DOHH2 (cell line): ENCODE data around the gene PRDM16.

ENCODE experiments used
- H3F3A ChIP-seq: fragments of 200-600 bp; sonication (generic), shearing (Covaris generic); 2 replicates; pipeline ENCODE4 v1.6.0; 2016; ENCODE audit warnings: antibody characterized with exemption, mild to moderate bottlenecking; ENCODE audit not compliant: control insufficient read depth, insufficient read depth
- H3K27ac ChIP-seq: fragments of 200-600 bp; sonication (generic); 2 replicates; pipeline ENCODE4 v1.5.1; 2014; ENCODE audit warnings: low read depth, mild to moderate bottlenecking, low read length, moderate library complexity
- H3K27me3 ChIP-seq: fragments of 200-600 bp; sonication (generic); 2 replicates; pipeline ENCODE4 v1.6.1; 2014; ENCODE audit warnings: mild to moderate bottlenecking, low read length, mixed read lengths; ENCODE audit not compliant: control insufficient read depth
- H3K36me3 ChIP-seq: fragments of 200-600 bp; sonication (generic); 2 replicates; pipeline ENCODE4 v1.6.1; 2014; ENCODE audit warnings: mild to moderate bottlenecking, low read length, moderate library complexity, mixed read lengths; ENCODE audit not compliant: control insufficient read depth
- H3K4me1 ChIP-seq: fragments of 200-600 bp; sonication (generic); 2 replicates; pipeline ENCODE4 v1.6.1; 2014; ENCODE audit warnings: mild to moderate bottlenecking, low read length, mixed read lengths; ENCODE audit not compliant: control insufficient read depth
- H3K4me2 ChIP-seq: fragments of 200-600 bp; sonication (generic); 2 replicates; pipeline ENCODE4 v1.6.0; 2014; ENCODE audit warnings: mild to moderate bottlenecking, low read length, moderate library complexity
- H3K4me3 ChIP-seq: fragments of 200-600 bp; sonication (generic); 2 replicates; pipeline ENCODE4 v1.5.1; 2014; ENCODE audit warnings: mild to moderate bottlenecking, low read length, mixed read lengths
- H3K79me2 ChIP-seq: fragments of 200-600 bp; sonication (generic); 2 replicates; pipeline ENCODE4 v1.6.1; 2014; ENCODE audit warnings: mild to moderate bottlenecking, low read length, mixed read lengths; ENCODE audit not compliant: control insufficient read depth
- H3K9me2 ChIP-seq: fragments of 200-600 bp; sonication (generic); replicated peaks from 2 replicates; pipeline ENCODE4 v1.6.1; 2014; ENCODE audit warnings: mild to moderate bottlenecking, low read length, mixed read lengths; ENCODE audit not compliant: control insufficient read depth
- H3K9me3 ChIP-seq: fragments of 200-600 bp; sonication (generic); 2 replicates; pipeline ENCODE4 v1.6.1; 2014; ENCODE audit warnings: antibody characterized with exemption, low read length, mixed read lengths; ENCODE audit not compliant: control insufficient read depth, insufficient read depth
- H4K20me1 ChIP-seq: fragments of 200-600 bp; sonication (generic); 2 replicates; pipeline ENCODE4 v1.6.0; 2014; ENCODE audit warnings: low read depth, mild to moderate bottlenecking, antibody characterized with exemption, low read length, moderate library complexity; ENCODE audit not compliant: control insufficient read depth, insufficient read depth
- CTCF ChIP-seq: fragments of 200-600 bp; sonication (generic); IDR thresholded peaks from one replicate; pipeline ENCODE4 v1.5.1; 2014; ENCODE audit warnings: antibody characterized with exemption, mild to moderate bottlenecking, low read depth, low read length; ENCODE audit not compliant: poor library complexity, severe bottlenecking
- EZH2phosphoT487 ChIP-seq: fragments of 200-600 bp; sonication (generic); IDR thresholded peaks from 2 replicates; pipeline ENCODE4 v1.6.1; 2017; ENCODE audit warnings: borderline replicate concordance, mild to moderate bottlenecking, antibody characterized with exemption, low read length, moderate library complexity, mixed read lengths

PRDM16 gene

DNA sequence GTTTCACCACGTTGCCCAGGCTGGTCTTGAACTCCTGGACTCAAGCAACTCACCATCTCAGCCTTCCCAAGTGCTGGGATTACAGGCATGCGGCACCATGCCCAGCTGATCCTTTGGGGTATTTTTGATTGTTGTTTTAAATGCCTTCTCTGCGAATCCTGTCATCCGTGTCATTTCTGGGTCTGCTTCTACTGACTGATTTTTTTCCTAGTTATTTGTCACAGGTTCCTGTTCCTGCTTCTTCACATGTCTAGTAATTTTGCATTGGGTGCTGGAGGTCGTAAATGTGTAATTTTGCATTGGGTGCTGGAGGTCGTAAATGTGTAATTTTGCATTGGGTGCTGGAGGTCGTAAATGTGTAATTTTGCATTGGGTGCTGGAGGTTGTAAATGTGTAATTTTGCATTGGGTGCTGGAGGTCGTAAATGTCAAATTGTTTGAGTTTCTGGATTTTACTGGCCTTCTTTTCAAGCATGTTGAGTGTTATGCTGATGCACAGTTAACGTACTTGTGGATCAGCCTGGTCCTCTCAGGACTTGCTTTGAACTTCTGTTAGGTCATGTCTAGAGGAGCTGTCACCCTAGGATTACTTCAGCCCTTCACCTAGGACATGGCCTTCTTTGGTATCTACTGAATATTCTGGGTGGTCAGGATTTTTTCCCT, 381.3 kb downstream of the PRDM16 start:
- H3K27me3 ChIP-seq, result peaks cover 4% of the 10 kb centered on the region

GRCh38 chr1:3450983-3451382, 382.0 kb downstream of the PRDM16 start:
- Histone ChIP-seq H3K79me2 (no peaks in the 10 kb centered on the region), H3K36me3 (no peaks in the 10 kb centered on the region), H3F3A (no peaks in the 10 kb centered on the region), H3K4me2 (no peak overlapping the region), H3K27me3 (peaks cover 4% of the 10 kb centered on the region), H3K9me2 (no peaks in the 10 kb centered on the region), H3K27ac (no peak overlapping the region), H3K4me1 (peaks cover 11% of the 10 kb centered on the region; the same call in 1 of the 2 replicates), H3K9me3 (0 out of 2 replicates have a peak, but pooled peaks cover 6% of the 10 kb centered on the region), H4K20me1 (0 out of 2 replicates have a peak, but pooled peaks cover 3% of the 10 kb centered on the region), H3K4me3 (no peak overlapping the region)
- TF ChIP-seq CTCF (no peak), EZH2phosphoT487 (no peak)

More for the DNA sequence above, 381.3 kb downstream of the PRDM16 start:
- 0 out of 2 replicates have a peak, but pooled peaks cover 6% of the 10 kb centered on the region for H3K9me3 ChIP-seq
- H3K4me3 ChIP-seq, result no peak overlapping the region
- TF ChIP-seq EZH2phosphoT487 (no peak), CTCF (no peak)
- 0 out of 2 replicates have a peak, but pooled peaks cover 3% of the 10 kb centered on the region for H4K20me1 ChIP-seq
- H3K4me1 ChIP-seq, result peaks cover 11% of the 10 kb centered on the region; the same call in 1 of the 2 replicates
- H3K9me2 ChIP-seq, result no peaks in the 10 kb centered on the region
- no peaks in the 10 kb centered on the region for H3K79me2 ChIP-seq
- no peak overlapping the region for H3K4me2 ChIP-seq
- no peaks in the 10 kb centered on the region for H3K36me3 ChIP-seq
- H3K27ac ChIP-seq, result no peak overlapping the region
- H3F3A ChIP-seq, result no peaks in the 10 kb centered on the region

DNA sequence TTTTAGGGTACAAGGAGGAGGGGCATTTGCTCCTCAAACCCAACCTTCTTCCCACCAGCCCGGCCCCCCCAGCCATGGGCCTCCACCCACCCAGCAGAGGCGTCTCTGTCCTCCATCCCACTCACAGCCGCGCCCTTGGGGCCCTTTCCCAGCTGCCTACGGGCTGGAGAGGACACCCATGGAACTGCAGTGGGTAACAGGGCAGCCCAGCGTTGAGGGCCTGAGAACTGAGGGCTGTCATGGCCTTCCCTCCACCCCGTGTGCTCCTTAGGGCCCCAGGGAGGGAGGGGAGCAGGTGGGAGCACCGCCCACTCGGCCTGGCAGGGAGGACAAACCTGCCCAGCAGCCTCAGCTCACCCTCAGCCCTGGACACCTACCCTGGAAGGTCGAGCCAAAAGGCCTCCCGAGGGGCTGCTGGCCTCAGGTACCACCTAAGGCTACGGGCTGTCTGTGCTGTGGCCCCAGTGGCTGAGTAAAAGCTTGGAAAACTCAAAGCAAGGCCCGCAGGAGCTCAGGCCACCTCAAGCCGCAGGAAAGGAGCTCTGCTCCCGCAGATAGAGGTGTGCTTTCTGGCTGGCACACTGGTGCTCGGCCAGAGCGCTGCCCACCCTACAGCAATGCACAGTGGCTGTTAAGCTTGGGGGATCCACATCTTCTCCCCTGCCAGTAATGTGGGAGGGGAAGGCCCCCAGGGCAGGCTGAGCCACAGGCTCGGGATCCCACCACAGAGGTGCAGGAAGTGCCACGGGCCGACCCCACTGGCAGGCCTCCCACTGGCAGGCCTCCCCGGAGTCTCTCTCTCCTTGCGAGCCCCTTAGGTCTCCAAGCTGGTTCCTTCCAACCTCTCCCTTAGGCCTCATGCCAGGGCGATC, 383.2 kb downstream of the PRDM16 start:
- Histone ChIP-seq H3F3A (no peaks in the 10 kb centered on the region), H4K20me1 (0 out of 2 replicates have a peak, but pooled peaks cover 3% of the 10 kb centered on the region), H3K27me3 (peaks cover 4% of the 10 kb centered on the region), H3K27ac (no peak overlapping the region), H3K36me3 (no peaks in the 10 kb centered on the region), H3K9me2 (no peaks in the 10 kb centered on the region), H3K4me1 (peaks cover 11% of the 10 kb centered on the region; the same call in 1 of the 2 replicates), H3K4me2 (no peak overlapping the region), H3K4me3 (no peak overlapping the region), H3K9me3 (0 out of 2 replicates have a peak, but pooled peaks cover 6% of the 10 kb centered on the region), H3K79me2 (no peaks in the 10 kb centered on the region)
- no peak for TF ChIP-seq EZH2phosphoT487
- no peak for TF ChIP-seq CTCF
